HepG2 (cell line): ENCODE data around the gene AAGAB. TPM values are rescaled to one million over a fixed set of nuclear protein-coding genes. Genes with fewer than 3 reads are reported as not detected.
A peak's percentile ranks its signal among the peaks of the same experiment; 100 is the strongest.

ENCODE experiments used
- ARHGAP35 ChIP-seq: sonication (generic); formaldehyde crosslinking; IDR thresholded peaks from 2 replicates; pipeline ENCODE4 v1.9.0; 2022; ENCODE audit warnings: mild to moderate bottlenecking, inconsistent platforms, moderate library complexity, missing genetic modification reagents, borderline replicate concordance
- BRCA1 ChIP-seq: sonication (generic); formaldehyde crosslinking; IDR thresholded peaks from 2 replicates; pipeline ENCODE4 v1.4.0; 2020; ENCODE audit warnings: missing genetic modification reagents
- BRD4 ChIP-seq: sonication (generic); formaldehyde crosslinking; IDR thresholded peaks from 2 replicates; pipeline ENCODE4 v1.4.0; 2020; ENCODE audit warnings: missing genetic modification reagents
- CREB3 ChIP-seq: sonication (generic); formaldehyde crosslinking; IDR thresholded peaks from 2 replicates; pipeline ENCODE4 v1.5.0; 2020; ENCODE audit warnings: missing genetic modification reagents
- E2F2 ChIP-seq: sonication (generic); formaldehyde crosslinking; IDR thresholded peaks from 2 replicates; pipeline ENCODE4 v1.4.0; 2020; ENCODE audit warnings: missing genetic modification reagents, borderline replicate concordance
- FOSL1 ChIP-seq: sonication (generic); formaldehyde crosslinking; IDR thresholded peaks from 2 replicates; pipeline ENCODE4 v1.9.0; 2021; ENCODE audit warnings: missing genetic modification reagents, borderline replicate concordance
- IRX3 ChIP-seq: sonication (generic); formaldehyde crosslinking; IDR thresholded peaks from 2 replicates; pipeline ENCODE4 v1.8.1; 2023; ENCODE audit warnings: mild to moderate bottlenecking, low read depth, missing genetic modification reagents, borderline replicate concordance
- KLF13 ChIP-seq: sonication (generic); formaldehyde crosslinking; IDR thresholded peaks from 2 replicates; pipeline ENCODE4 v1.4.0; 2020; ENCODE audit warnings: mild to moderate bottlenecking, missing genetic modification reagents
- KMT2A ChIP-seq: sonication (generic); formaldehyde crosslinking; IDR thresholded peaks from 2 replicates; pipeline ENCODE4 v1.4.0; 2020; ENCODE audit warnings: missing genetic modification reagents
- MEF2D ChIP-seq: sonication (generic); formaldehyde crosslinking; IDR thresholded peaks from 2 replicates; pipeline ENCODE4 v1.5.1; 2020; ENCODE audit warnings: mild to moderate bottlenecking, missing genetic modification reagents
- MTF1 ChIP-seq: sonication (generic); formaldehyde crosslinking; IDR thresholded peaks from 2 replicates; pipeline ENCODE4 v1.5.0; 2020; ENCODE audit warnings: missing genetic modification reagents
- MYNN ChIP-seq: sonication (generic); formaldehyde crosslinking; IDR thresholded peaks from 2 replicates; pipeline ENCODE4 v1.4.0; 2020; ENCODE audit warnings: mild to moderate bottlenecking, low read depth, missing genetic modification reagents
- NR0B2 ChIP-seq: sonication (generic); formaldehyde crosslinking; IDR thresholded peaks from 2 replicates; pipeline ENCODE4 v1.4.0; 2020; ENCODE audit warnings: mild to moderate bottlenecking, missing genetic modification reagents
- PHF20 ChIP-seq: sonication (generic); formaldehyde crosslinking; IDR thresholded peaks from 2 replicates; pipeline ENCODE4 v1.5.0; 2020; ENCODE audit warnings: mild to moderate bottlenecking, missing genetic modification reagents
- PHF21A ChIP-seq: sonication (generic); formaldehyde crosslinking; IDR thresholded peaks from 2 replicates; pipeline ENCODE4 v1.5.0; 2020; ENCODE audit warnings: mild to moderate bottlenecking, missing genetic modification reagents
- RBM39 ChIP-seq: fragments of 200-400 bp; formaldehyde crosslinking; IDR thresholded peaks from one replicate; pipeline ENCODE4 v1.6.1; 2018; ENCODE audit warnings: antibody characterized with exemption, mild to moderate bottlenecking, low read depth, low read length; ENCODE audit not compliant: poor library complexity, severe bottlenecking
- RFX1 ChIP-seq: fragments of 450-650 bp; IDR thresholded peaks from 2 replicates; pipeline ENCODE4 v1.6.1; 2017
- U2AF2 ChIP-seq: fragments of 200-400 bp; formaldehyde crosslinking; IDR thresholded peaks from 2 replicates; pipeline ENCODE4 v1.6.1; 2017; ENCODE audit warnings: low read depth, mild to moderate bottlenecking, low read length
- ZFP62 ChIP-seq: sonication (generic); formaldehyde crosslinking; IDR thresholded peaks from 2 replicates; pipeline ENCODE4 v1.4.0; 2020; ENCODE audit warnings: missing genetic modification reagents
- ZNF205 ChIP-seq: IDR thresholded peaks from 2 replicates; pipeline ENCODE4 v1.6.1; 2018; ENCODE audit warnings: missing biosample characterization, missing genetic modification reagents
- ZNF30 ChIP-seq: sonication (generic); formaldehyde crosslinking; IDR thresholded peaks from 2 replicates; pipeline ENCODE4 v1.5.0; 2020; ENCODE audit warnings: mild to moderate bottlenecking, missing genetic modification reagents
- ZNF335 ChIP-seq: sonication (generic); formaldehyde crosslinking; IDR thresholded peaks from 2 replicates; pipeline ENCODE4 v1.4.0; 2020; ENCODE audit warnings: missing genetic modification reagents
- ZNF543 ChIP-seq: sonication (generic); formaldehyde crosslinking; IDR thresholded peaks from 2 replicates; pipeline ENCODE4 v1.4.0; 2020; ENCODE audit warnings: mild to moderate bottlenecking, missing genetic modification reagents
- ZNF772 ChIP-seq: sonication (generic); formaldehyde crosslinking; IDR thresholded peaks from 2 replicates; pipeline ENCODE4 v1.5.0; 2020; ENCODE audit warnings: mild to moderate bottlenecking, missing genetic modification reagents
- ZNF850 ChIP-seq: sonication (generic); formaldehyde crosslinking; conservative IDR thresholded peaks from 2 replicates; pipeline ENCODE4 v1.9.0; 2021; ENCODE audit warnings: mild to moderate bottlenecking, missing genetic modification reagents
- polyA plus RNA-seq, 8 experiments: library from polyadenylated mRNA; depleted of rRNA in 3 of 8; stranded (reverse) in 7 of 8; unstranded in 1 of 8; fragments of >200 nt; fragmentation: Illumina TruSeq in 4 of 8; extraction: Trizol in 4 of 8; gene quantifications; 2 replicates each; pipeline versions ENCODE4 v1.2.1 to v1.2.3, GENCODE V29; 2011 to 2016; ENCODE audit warnings: low read depth in 4 of 8, missing spikeins in 1 of 8, mixed read lengths in 1 of 8; ENCODE audit not compliant: insufficient read depth in 1 of 8
- total RNA-seq, 5 experiments: library from RNA; depleted of rRNA; stranded (reverse); fragments of >200 nt; fragmentation: Illumina TruSeq; extraction: Trizol; gene quantifications; 2 replicates each; pipeline ENCODE4 v1.2.3, GENCODE V29; 2016; ENCODE audit warnings: low read depth in 1 of 5
- TF ChIP-seq, protein P1 (sequence below): sonication (generic); formaldehyde crosslinking; IDR thresholded peaks from 2 replicates; pipeline ENCODE4 v1.5.1; 2020; ENCODE audit warnings: missing genetic modification reagents, mild to moderate bottlenecking, borderline replicate concordance

The AAGAB gene
- total and polyA plus RNA-seq, 2 of the 13 experiments (the other 11 are each of a cell fraction or from before 2014, with no cell fraction given) = 8.0 to 34.9 TPM

GRCh38 chr15:67254238-67255175 is at the start of gene AAGAB, which contains the start of gene IQCH (continued):
- TF ChIP-seq FOSL1 (no peak), ZNF772 (peak; percentile 93), KLF13 (CRISPR knock-in tag) (peak; percentile 73; the same call in 1 of the 2 replicates), ZNF30 (CRISPR knock-in tag) (no peak), BRCA1 (CRISPR knock-in tag) (0 out of 2 replicates have a peak, but pooled peaks have one; percentile 37), ARHGAP35 (peak; percentile 56; the same call in 1 of the 2 replicates), MTF1 (CRISPR knock-in tag) (no peak), NR0B2 (peak; percentile 53; the same call in 1 of the 2 replicates), CREB3 (CRISPR knock-in tag) (no peak), ZNF850 (CRISPR knock-in tag) (peak; percentile 79; the same call in 1 of the 2 replicates), ZNF335 (peak; percentile 76; the same call in 1 of the 2 replicates), PHF20 (CRISPR knock-in tag) (peak; percentile 87), U2AF2 (peak; percentile 96), MYNN (CRISPR knock-in tag) (peak; percentile 65; the same call in 1 of the 2 replicates), PHF21A (CRISPR knock-in tag) (peak; percentile 62; the same call in 1 of the 2 replicates), IRX3 (CRISPR knock-in tag) (no peak), ZNF543 (CRISPR knock-in tag) (no peak), MEF2D (CRISPR knock-in tag) (peak; percentile 84; the same call in 1 of the 2 replicates), ZFP62 (peak; percentile 74; the same call in 1 of the 2 replicates), BRD4 (CRISPR knock-in tag) (no peak; the same call in 1 of the 2 replicates), ZNF205 (CRISPR knock-in tag) (peak; percentile 21; the same call in 1 of the 2 replicates), E2F2 (peak; percentile 72; the same call in 1 of the 2 replicates), RBM39 (peak; percentile 57), KMT2A (peak; percentile 83), RFX1 (peak; percentile 98)
- TF ChIP-seq, protein P1, sequence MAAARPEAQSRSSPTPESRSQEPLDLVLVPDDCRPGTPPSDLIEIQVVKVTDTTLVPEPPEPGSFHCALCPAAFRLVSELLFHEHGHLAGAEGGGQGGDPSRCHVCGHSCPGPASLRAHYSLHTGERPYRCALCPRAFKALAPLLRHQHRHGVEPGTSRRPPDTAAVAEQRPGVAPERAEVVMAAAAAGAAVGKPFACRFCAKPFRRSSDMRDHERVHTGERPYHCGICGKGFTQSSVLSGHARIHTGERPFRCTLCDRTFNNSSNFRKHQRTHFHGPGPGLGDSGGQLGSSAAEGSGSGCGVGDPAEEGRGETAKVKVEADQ (CRISPR knock-in tag) = peak; percentile 79
